AG09309 (cell line): Measurements from ENCODE around the gene ARPC1A.
A peak's percentile ranks its signal among the peaks of the same experiment; 100 is the strongest.
"Not testable (repeated sequence)": the region's sequence is repeated elsewhere in the genome, so short reads cannot be mapped to it uniquely, and the experiment has no call there.

Experiments used
- DNase-seq: peaks from one replicate; pipeline ENCODE4 v3.0.0-alpha.2; 2010; ENCODE audit warnings: low read depth
- H3K4me3 ChIP-seq: 2 replicates; pipeline ENCODE4 v1.5.1; 2011; ENCODE audit warnings: mild to moderate bottlenecking, low read depth, low read length, moderate library complexity; ENCODE audit not compliant: control insufficient read depth
- CTCF ChIP-seq: IDR thresholded peaks from 2 replicates; pipeline ENCODE4 v1.5.1; 2011; ENCODE audit warnings: mild to moderate bottlenecking, low read depth, low read length, inconsistent platforms; ENCODE audit not compliant: insufficient read depth, control insufficient read depth; ENCODE audit errors: missing control alignments

ARPC1A gene

GRCh38 chr7:99314504-99314903, 11.2 kb upstream of the ARPC1A start:
- no peak for DNase-seq
- TF ChIP-seq CTCF = no peak
- H3K4me3 ChIP-seq = no peak overlapping the region

DNA sequence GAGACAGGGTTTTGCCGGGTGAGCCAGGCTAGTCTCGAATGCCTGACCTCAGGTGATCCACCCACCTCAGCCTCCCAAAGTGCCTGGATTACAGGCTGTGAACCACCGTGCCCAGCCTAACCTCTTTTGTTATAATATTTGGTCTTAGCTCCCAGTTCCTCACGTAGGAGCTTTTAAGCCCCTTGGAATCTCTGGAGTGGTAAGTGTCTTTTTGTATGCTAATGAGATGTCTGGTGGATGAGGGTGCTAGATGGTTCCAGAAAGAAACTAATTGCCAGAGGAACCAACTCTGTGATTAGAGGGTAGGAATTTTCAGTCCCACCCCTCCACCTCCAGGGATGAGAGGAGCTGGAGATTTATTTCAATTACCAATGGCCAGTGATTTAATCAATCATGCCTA, 5.3 kb upstream of the ARPC1A start:
- DNase-seq = no peak
- no peak for TF ChIP-seq CTCF
- H3K4me3 ChIP-seq = no peak overlapping the region

DNA sequence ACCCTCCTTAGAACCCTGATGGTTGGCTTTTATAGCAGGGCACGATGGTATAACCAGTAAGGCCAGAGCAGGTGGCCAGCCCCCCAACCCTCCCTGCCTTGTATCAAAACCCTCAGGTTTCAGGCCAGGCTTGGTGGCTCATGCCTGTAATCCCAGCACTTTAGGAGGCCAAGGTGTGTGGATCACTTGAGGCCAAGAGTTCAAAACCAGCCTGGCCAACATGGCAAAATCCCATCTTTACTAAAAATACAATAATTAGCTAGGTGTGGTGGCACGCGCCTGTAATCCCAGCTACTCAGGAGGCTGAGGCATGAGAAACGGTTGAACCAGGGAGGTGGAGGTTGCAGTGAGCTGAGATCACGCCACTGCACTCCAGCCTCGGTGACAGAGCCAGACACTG, 3.0 kb upstream of the ARPC1A start:
- not testable (repeated sequence) for H3K4me3 ChIP-seq, DNase-seq

- H3K4me3 ChIP-seq = no peak overlapping the region
- no peak for TF ChIP-seq CTCF
- no peak for DNase-seq
Measured at GRCh38 chr7:99324559-99324958, 1.1 kb upstream of the ARPC1A start.

DNA sequence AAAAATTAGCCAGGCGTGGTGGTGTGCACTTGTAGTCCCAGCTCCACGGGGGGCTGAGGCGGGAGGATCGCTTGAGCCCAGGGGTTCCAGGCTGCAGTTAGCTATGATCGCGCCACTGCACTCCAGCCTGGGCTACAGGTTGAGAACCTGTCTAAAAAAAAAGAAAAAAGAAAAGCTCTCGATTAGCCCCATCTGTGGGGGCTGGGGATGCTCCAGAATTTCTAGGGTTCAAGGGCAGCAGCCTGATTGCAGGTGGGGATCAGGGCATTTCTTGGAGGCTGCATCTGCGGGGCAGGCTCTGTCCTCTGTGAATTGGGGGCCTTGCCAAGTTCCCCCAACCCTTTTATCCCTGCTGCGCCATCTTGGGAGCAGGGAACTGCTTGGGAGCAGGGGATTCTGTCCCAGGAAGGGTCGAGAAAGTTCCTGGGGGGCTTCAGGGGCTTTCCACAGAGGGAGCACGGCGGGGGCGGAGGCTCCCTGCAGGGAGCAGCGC, 651 bp upstream of the ARPC1A start:
- TF ChIP-seq CTCF = no peak
- no peak for DNase-seq
- peak overlapping the region; percentile 84 for H3K4me3 ChIP-seq

- no peak for TF ChIP-seq CTCF
- DNase-seq = no peak
- H3K4me3 ChIP-seq = peak overlapping the region; percentile 84
Measured at GRCh38 chr7:99326408-99326782, 697 bp downstream of the ARPC1A start.

GRCh38 chr7:99330314-99330961, 4.7 kb downstream of the ARPC1A start:
- H3K4me3 ChIP-seq = not testable (repeated sequence)
- peak; percentile 80 for DNase-seq

- no peak for TF ChIP-seq CTCF
- no peak for DNase-seq
- H3K4me3 ChIP-seq = no peak overlapping the region
Measured at GRCh38 chr7:99331002-99331401, 5.3 kb downstream of the ARPC1A start.
